HG03175 (cell line): Measurements from ENCODE around the gene DRAM2.
"Not testable (repeated sequence)": the region's sequence is repeated elsewhere in the genome, so short reads cannot be mapped to it uniquely, and the experiment has no call there.

ENCODE experiments used
- ATAC-seq: cut with Tn5 transposase; IDR thresholded peaks from one replicate; pipeline ENCODE4 v1.9.1; 2021; ENCODE audit warnings: mild to moderate bottlenecking, moderate library complexity; ENCODE audit not compliant: unreplicated experiment

DRAM2 gene

GRCh38 chr1:111084999-111085398, 54.9 kb downstream of the DRAM2 start:
- no peak for ATAC-seq

- ATAC-seq, result no peak
These were observed 57.3 kb downstream of the DRAM2 start for GRCh38 chr1:111082421-111083203.

- not testable (repeated sequence) for ATAC-seq
These were observed 60.6 kb downstream of the DRAM2 start for GRCh38 chr1:111079329-111079728.

- not testable (repeated sequence) for ATAC-seq
These were observed 62.6 kb downstream of the DRAM2 start for GRCh38 chr1:111077312-111077711.
